ENCODE results near the gene SLC39A11.

DNA sequence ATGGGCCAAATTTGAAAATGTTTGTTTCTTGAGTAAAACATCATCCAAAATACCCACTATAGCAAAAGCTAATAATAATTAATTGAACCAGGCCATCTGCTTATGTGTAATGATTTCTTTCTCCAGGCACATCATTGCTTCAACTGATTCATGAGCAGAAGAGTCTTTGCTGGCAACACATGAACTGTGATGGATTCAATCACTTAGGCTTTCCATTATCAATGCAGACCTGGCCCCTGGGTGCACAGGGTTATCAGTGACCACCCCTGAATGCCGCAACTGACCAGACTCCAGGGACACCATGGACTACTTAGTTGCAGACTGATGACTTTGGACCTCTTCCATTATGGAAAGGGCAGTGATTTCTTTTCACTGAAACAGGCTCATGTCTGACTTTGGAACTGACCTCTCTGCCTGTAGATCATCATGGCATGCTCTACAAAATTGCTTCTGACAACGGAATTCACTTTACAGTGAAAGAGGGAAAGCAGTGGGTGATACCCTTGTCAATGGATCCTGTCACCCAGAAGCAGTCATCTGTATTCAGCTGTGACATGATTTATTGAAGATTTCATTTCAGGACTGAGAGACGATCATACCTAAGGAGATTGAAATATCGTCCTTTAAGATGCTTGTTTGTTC lies 448.8 kb downstream of the SLC39A11 start:
- TF ChIP-seq YY1 (IDR thresholded peaks at IDR 0.05) (no peak), TAF1 (conservative IDR thresholded peaks at IDR 0.05) (no peak), JUND (IDR thresholded peaks at IDR 0.05) (no peak), RAD21 (IDR thresholded peaks at IDR 0.05) (no peak), GABPA (IDR thresholded peaks at IDR 0.05 in 1 of 2, conservative IDR thresholded peaks at IDR 0.05 in 1 of 2) (no peak), EGR1 (IDR thresholded peaks at IDR 0.05; ENCODE audit: low read depth in 2 of 2) (no peak), SP1 (IDR thresholded peaks at IDR 0.05) (no peak), NR2F2 (IDR thresholded peaks at IDR 0.05) (no peak)
- TF ChIP-seq, protein P1, sequence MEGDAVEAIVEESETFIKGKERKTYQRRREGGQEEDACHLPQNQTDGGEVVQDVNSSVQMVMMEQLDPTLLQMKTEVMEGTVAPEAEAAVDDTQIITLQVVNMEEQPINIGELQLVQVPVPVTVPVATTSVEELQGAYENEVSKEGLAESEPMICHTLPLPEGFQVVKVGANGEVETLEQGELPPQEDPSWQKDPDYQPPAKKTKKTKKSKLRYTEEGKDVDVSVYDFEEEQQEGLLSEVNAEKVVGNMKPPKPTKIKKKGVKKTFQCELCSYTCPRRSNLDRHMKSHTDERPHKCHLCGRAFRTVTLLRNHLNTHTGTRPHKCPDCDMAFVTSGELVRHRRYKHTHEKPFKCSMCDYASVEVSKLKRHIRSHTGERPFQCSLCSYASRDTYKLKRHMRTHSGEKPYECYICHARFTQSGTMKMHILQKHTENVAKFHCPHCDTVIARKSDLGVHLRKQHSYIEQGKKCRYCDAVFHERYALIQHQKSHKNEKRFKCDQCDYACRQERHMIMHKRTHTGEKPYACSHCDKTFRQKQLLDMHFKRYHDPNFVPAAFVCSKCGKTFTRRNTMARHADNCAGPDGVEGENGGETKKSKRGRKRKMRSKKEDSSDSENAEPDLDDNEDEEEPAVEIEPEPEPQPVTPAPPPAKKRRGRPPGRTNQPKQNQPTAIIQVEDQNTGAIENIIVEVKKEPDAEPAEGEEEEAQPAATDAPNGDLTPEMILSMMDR (IDR thresholded peaks at IDR 0.05; ENCODE audit: low read depth, low read length, missing input control): no peak
- TF ChIP-seq, protein P2, sequence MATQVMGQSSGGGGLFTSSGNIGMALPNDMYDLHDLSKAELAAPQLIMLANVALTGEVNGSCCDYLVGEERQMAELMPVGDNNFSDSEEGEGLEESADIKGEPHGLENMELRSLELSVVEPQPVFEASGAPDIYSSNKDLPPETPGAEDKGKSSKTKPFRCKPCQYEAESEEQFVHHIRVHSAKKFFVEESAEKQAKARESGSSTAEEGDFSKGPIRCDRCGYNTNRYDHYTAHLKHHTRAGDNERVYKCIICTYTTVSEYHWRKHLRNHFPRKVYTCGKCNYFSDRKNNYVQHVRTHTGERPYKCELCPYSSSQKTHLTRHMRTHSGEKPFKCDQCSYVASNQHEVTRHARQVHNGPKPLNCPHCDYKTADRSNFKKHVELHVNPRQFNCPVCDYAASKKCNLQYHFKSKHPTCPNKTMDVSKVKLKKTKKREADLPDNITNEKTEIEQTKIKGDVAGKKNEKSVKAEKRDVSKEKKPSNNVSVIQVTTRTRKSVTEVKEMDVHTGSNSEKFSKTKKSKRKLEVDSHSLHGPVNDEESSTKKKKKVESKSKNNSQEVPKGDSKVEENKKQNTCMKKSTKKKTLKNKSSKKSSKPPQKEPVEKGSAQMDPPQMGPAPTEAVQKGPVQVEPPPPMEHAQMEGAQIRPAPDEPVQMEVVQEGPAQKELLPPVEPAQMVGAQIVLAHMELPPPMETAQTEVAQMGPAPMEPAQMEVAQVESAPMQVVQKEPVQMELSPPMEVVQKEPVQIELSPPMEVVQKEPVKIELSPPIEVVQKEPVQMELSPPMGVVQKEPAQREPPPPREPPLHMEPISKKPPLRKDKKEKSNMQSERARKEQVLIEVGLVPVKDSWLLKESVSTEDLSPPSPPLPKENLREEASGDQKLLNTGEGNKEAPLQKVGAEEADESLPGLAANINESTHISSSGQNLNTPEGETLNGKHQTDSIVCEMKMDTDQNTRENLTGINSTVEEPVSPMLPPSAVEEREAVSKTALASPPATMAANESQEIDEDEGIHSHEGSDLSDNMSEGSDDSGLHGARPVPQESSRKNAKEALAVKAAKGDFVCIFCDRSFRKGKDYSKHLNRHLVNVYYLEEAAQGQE (IDR thresholded peaks at IDR 0.05): no peak
- TF ChIP-seq, protein P3, sequence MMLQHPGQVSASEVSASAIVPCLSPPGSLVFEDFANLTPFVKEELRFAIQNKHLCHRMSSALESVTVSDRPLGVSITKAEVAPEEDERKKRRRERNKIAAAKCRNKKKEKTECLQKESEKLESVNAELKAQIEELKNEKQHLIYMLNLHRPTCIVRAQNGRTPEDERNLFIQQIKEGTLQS (IDR thresholded peaks at IDR 0.05): no peak
- TF ChIP-seq, protein P4, sequence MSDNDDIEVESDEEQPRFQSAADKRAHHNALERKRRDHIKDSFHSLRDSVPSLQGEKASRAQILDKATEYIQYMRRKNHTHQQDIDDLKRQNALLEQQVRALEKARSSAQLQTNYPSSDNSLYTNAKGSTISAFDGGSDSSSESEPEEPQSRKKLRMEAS (IDR thresholded peaks at IDR 0.05): no peak
- TF ChIP-seq, protein P5, sequence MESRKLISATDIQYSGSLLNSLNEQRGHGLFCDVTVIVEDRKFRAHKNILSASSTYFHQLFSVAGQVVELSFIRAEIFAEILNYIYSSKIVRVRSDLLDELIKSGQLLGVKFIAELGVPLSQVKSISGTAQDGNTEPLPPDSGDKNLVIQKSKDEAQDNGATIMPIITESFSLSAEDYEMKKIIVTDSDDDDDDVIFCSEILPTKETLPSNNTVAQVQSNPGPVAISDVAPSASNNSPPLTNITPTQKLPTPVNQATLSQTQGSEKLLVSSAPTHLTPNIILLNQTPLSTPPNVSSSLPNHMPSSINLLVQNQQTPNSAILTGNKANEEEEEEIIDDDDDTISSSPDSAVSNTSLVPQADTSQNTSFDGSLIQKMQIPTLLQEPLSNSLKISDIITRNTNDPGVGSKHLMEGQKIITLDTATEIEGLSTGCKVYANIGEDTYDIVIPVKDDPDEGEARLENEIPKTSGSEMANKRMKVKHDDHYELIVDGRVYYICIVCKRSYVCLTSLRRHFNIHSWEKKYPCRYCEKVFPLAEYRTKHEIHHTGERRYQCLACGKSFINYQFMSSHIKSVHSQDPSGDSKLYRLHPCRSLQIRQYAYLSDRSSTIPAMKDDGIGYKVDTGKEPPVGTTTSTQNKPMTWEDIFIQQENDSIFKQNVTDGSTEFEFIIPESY (IDR thresholded peaks at IDR 0.05): no peak
